Activated CD4-positive, alpha-beta memory T cell treated with anti-CD3 and anti-CD28 coated beads for 36 hours (primary cell): ENCODE measurements around the gene CYTL1. TPM values are rescaled to one million over a fixed set of nuclear protein-coding genes. Genes with fewer than 3 reads are reported as not detected.
"Not testable (repeated sequence)": the region's sequence is repeated elsewhere in the genome, so short reads cannot be mapped to it uniquely, and the experiment has no call there.

ENCODE experiments used
- CTCF ChIA-PET: fragments of 350-600 bp; sonication (Branson Sonifier 250); formaldehyde crosslinking; loops from one replicate; lab custom pipeline; 2021; ENCODE audit warnings: antibody characterized with exemption, inconsistent platforms; lab: Charles Lee
- POLR2A ChIA-PET: fragments of 350-600 bp; sonication (Branson Sonifier 250); formaldehyde crosslinking; loops from one replicate; lab custom pipeline; 2021; ENCODE audit warnings: antibody characterized with exemption; lab: Charles Lee
- DNase-seq: peaks from one replicate; pipeline ENCODE4 v3.0.0-alpha.2; 2020
- H3K27ac Mint-ChIP-seq: one replicate; pipeline ENCODE4 v1.8.0; 2021; ENCODE audit warnings: mixed read lengths
- H3K27me3 Mint-ChIP-seq: one replicate; pipeline ENCODE4 v1.8.0; 2021; ENCODE audit warnings: mixed read lengths
- H3K36me3 Mint-ChIP-seq: one replicate; pipeline ENCODE4 v1.8.0; 2021; ENCODE audit warnings: mixed read lengths
- H3K4me1 Mint-ChIP-seq: one replicate; pipeline ENCODE4 v1.8.0; 2021; ENCODE audit warnings: low read depth, mixed read lengths
- H3K4me3 Mint-ChIP-seq: one replicate; pipeline ENCODE4 v1.8.0; 2021; ENCODE audit warnings: mild to moderate bottlenecking, mixed read lengths
- H3K9me3 Mint-ChIP-seq: one replicate; pipeline ENCODE4 v1.8.0; 2021; ENCODE audit warnings: mixed read lengths
- intact Hi-C: fragments of 100-400 bp; cut with micrococcal nuclease; formaldehyde crosslinking; loops from one replicate; pipeline ENCODE4 v1.15.1; 2023
- total RNA-seq, 2 experiments: library from RNA; stranded (reverse); gene quantifications; one replicate each; pipeline ENCODE4 v1.2.3, GENCODE V29; 2021

The CYTL1 gene
- total RNA-seq, 2 experiments from 2014 or later = not detected

GRCh38 chr4:5012244-5012898 is 6.9 kb downstream of the CYTL1 start:
- Mint-ChIP-seq H3K4me3 (no peak overlapping the region), H3K4me1 (no peaks in the 10 kb centered on the region), H3K27ac (no peak overlapping the region), H3K36me3 (no peaks in the 10 kb centered on the region), H3K27me3 (peaks cover 17% of the 10 kb centered on the region), H3K9me3 (no peaks in the 10 kb centered on the region)
- intact Hi-C loops = no loop called here
- no peak for DNase-seq
- POLR2A ChIA-PET = no interaction called here
- CTCF ChIA-PET = no interaction called here

GRCh38 chr4:5010984-5011383 is 8.3 kb downstream of the CYTL1 start:
- Mint-ChIP-seq H3K4me3 (no peak overlapping the region), H3K27ac (no peak overlapping the region), H3K9me3 (no peaks in the 10 kb centered on the region), H3K27me3 (peaks cover 10% of the 10 kb centered on the region), H3K4me1 (no peaks in the 10 kb centered on the region), H3K36me3 (no peaks in the 10 kb centered on the region)
- ChIA-PET CTCF (no interaction called here), POLR2A (no interaction called here)
- no peak for DNase-seq
- intact Hi-C loops = no loop called here

GRCh38 chr4:5009796-5010195 is 9.5 kb downstream of the CYTL1 start:
- POLR2A ChIA-PET = no interaction called here
- intact Hi-C loops = no loop called here
- no peaks in the 10 kb centered on the region for H3K36me3 Mint-ChIP-seq

GRCh38 chr4:5006932-5007331 is 12.3 kb downstream of the CYTL1 start:
- DNase-seq, H3K36me3 Mint-ChIP-seq, CTCF ChIA-PET, H3K9me3 Mint-ChIP-seq, H3K4me1 Mint-ChIP-seq, H3K27ac Mint-ChIP-seq, intact Hi-C loops, H3K4me3 Mint-ChIP-seq, POLR2A ChIA-PET: not testable (repeated sequence)
- H3K27me3 Mint-ChIP-seq = peaks cover 18% of the 10 kb centered on the region

More at GRCh38 chr4:5009796-5010195, 9.5 kb downstream of the CYTL1 start:
- no peak for DNase-seq
- no peaks in the 10 kb centered on the region for H3K9me3 Mint-ChIP-seq
- no peak overlapping the region for H3K27ac Mint-ChIP-seq
- H3K27me3 Mint-ChIP-seq = peaks cover 8% of the 10 kb centered on the region
- no peak overlapping the region for H3K4me3 Mint-ChIP-seq
- no peaks in the 10 kb centered on the region for H3K4me1 Mint-ChIP-seq
- CTCF ChIA-PET = no interaction called here

GRCh38 chr4:5004496-5004895 is 14.8 kb downstream of the CYTL1 start:
- Mint-ChIP-seq H3K36me3 (no peaks in the 10 kb centered on the region), H3K9me3 (no peaks in the 10 kb centered on the region), H3K4me3 (no peak overlapping the region), H3K27ac (no peak overlapping the region), H3K4me1 (no peaks in the 10 kb centered on the region), H3K27me3 (peaks cover 11% of the 10 kb centered on the region)
- intact Hi-C loops = no loop called here
- POLR2A ChIA-PET = no interaction called here
- CTCF ChIA-PET = no interaction called here
- no peak for DNase-seq

GRCh38 chr4:5003918-5004317 is 15.3 kb downstream of the CYTL1 start:
- H3K36me3 Mint-ChIP-seq = no peaks in the 10 kb centered on the region
- intact Hi-C loops = no loop called here
- H3K27ac Mint-ChIP-seq = no peak overlapping the region
- no peak overlapping the region for H3K4me3 Mint-ChIP-seq
- POLR2A ChIA-PET = no interaction called here
- H3K27me3 Mint-ChIP-seq = peaks cover 11% of the 10 kb centered on the region
- CTCF ChIA-PET = no interaction called here
- H3K9me3 Mint-ChIP-seq = no peaks in the 10 kb centered on the region
- no peaks in the 10 kb centered on the region for H3K4me1 Mint-ChIP-seq
- no peak for DNase-seq

GRCh38 chr4:5003372-5003857 is 15.8 kb downstream of the CYTL1 start:
- ChIA-PET POLR2A (no interaction called here), CTCF (no interaction called here)
- no peak overlapping the region for H3K27ac Mint-ChIP-seq
- H3K27me3 Mint-ChIP-seq = peaks cover 11% of the 10 kb centered on the region
- DNase-seq = no peak
- no peaks in the 10 kb centered on the region for H3K36me3 Mint-ChIP-seq
- no peak overlapping the region for H3K4me3 Mint-ChIP-seq
- intact Hi-C loops = no loop called here
- no peaks in the 10 kb centered on the region for H3K4me1 Mint-ChIP-seq
- no peaks in the 10 kb centered on the region for H3K9me3 Mint-ChIP-seq

GRCh38 chr4:5001641-5002040 is 17.6 kb downstream of the CYTL1 start:
- H3K27me3 Mint-ChIP-seq = peaks cover 11% of the 10 kb centered on the region
- POLR2A ChIA-PET, H3K4me1 Mint-ChIP-seq, CTCF ChIA-PET, DNase-seq, H3K36me3 Mint-ChIP-seq, intact Hi-C loops, H3K27ac Mint-ChIP-seq, H3K9me3 Mint-ChIP-seq, H3K4me3 Mint-ChIP-seq: not testable (repeated sequence)

- H3K4me3 Mint-ChIP-seq, H3K4me1 Mint-ChIP-seq, DNase-seq, H3K9me3 Mint-ChIP-seq, CTCF ChIA-PET, H3K36me3 Mint-ChIP-seq, POLR2A ChIA-PET, H3K27ac Mint-ChIP-seq: not testable (repeated sequence)
- H3K27me3 Mint-ChIP-seq = peaks cover 10% of the 10 kb centered on the region
- intact Hi-C loops = loop anchor here (5.0 kb wide), 2 partner anchors 510 to 795 kb away; no protein-coding TSS in a partner anchor
Observed at GRCh38 chr4:4996935-4997334, 22.3 kb downstream of the CYTL1 start.

- no peaks in the 10 kb centered on the region for H3K4me1 Mint-ChIP-seq
- DNase-seq = no peak
- no peaks in the 10 kb centered on the region for H3K36me3 Mint-ChIP-seq
- intact Hi-C loops = loop anchor here (1.0 to 5.0 kb wide), 3 partner anchors 509 to 817 kb away; no protein-coding TSS in a partner anchor
- H3K27ac Mint-ChIP-seq = no peak overlapping the region
- POLR2A ChIA-PET = no interaction called here
- H3K27me3 Mint-ChIP-seq = peaks cover 10% of the 10 kb centered on the region
- CTCF ChIA-PET = no interaction called here
- H3K4me3 Mint-ChIP-seq = no peak overlapping the region
- H3K9me3 Mint-ChIP-seq = no peaks in the 10 kb centered on the region
Observed at GRCh38 chr4:4995908-4996265, 23.4 kb downstream of the CYTL1 start.

- no peak overlapping the region for H3K27ac Mint-ChIP-seq
- H3K4me1 Mint-ChIP-seq = no peaks in the 10 kb centered on the region
- no peaks in the 10 kb centered on the region for H3K9me3 Mint-ChIP-seq
- peaks cover 12% of the 10 kb centered on the region for H3K27me3 Mint-ChIP-seq
- POLR2A ChIA-PET = no interaction called here
- no peak overlapping the region for H3K4me3 Mint-ChIP-seq
- CTCF ChIA-PET = no interaction called here
- DNase-seq = peak; percentile 57
- intact Hi-C loops = loop anchor here (1.0 to 5.0 kb wide), 3 partner anchors 508 to 818 kb away; no protein-coding TSS in a partner anchor
- no peaks in the 10 kb centered on the region for H3K36me3 Mint-ChIP-seq
Observed at GRCh38 chr4:4995103-4995907, 24.0 kb downstream of the CYTL1 start.

GRCh38 chr4:4994312-4995097 is 24.8 kb downstream of the CYTL1 start:
- CTCF ChIA-PET = interaction anchor here (0.9 to 1.1 kb wide), 3 partner anchors 465 to 816 kb away, joined by 3 read pairs; no protein-coding TSS in a partner anchor
- no peak overlapping the region for H3K27ac Mint-ChIP-seq

More at GRCh38 chr4:4994312-4995097, 24.8 kb downstream of the CYTL1 start:
- Mint-ChIP-seq H3K9me3 (no peaks in the 10 kb centered on the region), H3K36me3 (no peaks in the 10 kb centered on the region), H3K27me3 (peaks cover 13% of the 10 kb centered on the region), H3K4me3 (no peak overlapping the region), H3K4me1 (no peaks in the 10 kb centered on the region)
- POLR2A ChIA-PET = no interaction called here
- intact Hi-C loops = loop anchor here (1.0 to 5.0 kb wide), 3 partner anchors 507 to 819 kb away; no protein-coding TSS in a partner anchor
- no peak for DNase-seq
